Transverse colon (tissue), 4 donors: ENCODE data around the gene CCL15. TPM values are rescaled to one million over a fixed set of nuclear protein-coding genes. Genes with fewer than 3 reads are reported as not detected.
A peak's percentile ranks its signal among the peaks of the same experiment; 100 is the strongest.

Experiments
- DNase-seq: peaks from one replicate; pipeline ENCODE4 v3.0.0-alpha.2; 2019
- H3K27ac ChIP-seq, 4 donors: fragments of 200-600 bp; sonication (generic); 2 replicates each; pipeline ENCODE4 v1.5.1; 2016 to 2018; ENCODE audit warnings: inconsistent platforms in 4 of 4
- H3K27me3 ChIP-seq: fragments of 200-600 bp; sonication (generic); 2 replicates; pipeline ENCODE4 v1.5.1; 2017; ENCODE audit warnings: inconsistent platforms
- H3K36me3 ChIP-seq, 4 donors: fragments of 200-600 bp; sonication (generic); 2 replicates each; pipeline ENCODE4 v1.5.1; 2017 to 2019; ENCODE audit warnings: inconsistent platforms in 4 of 4
- H3K4me1 ChIP-seq, 4 donors: fragments of 200-600 bp; sonication (generic); 2 replicates each; pipeline ENCODE4 v1.5.1; 2017 to 2020; ENCODE audit warnings: inconsistent platforms in 4 of 4
- H3K4me3 ChIP-seq, 4 donors: fragments of 200-600 bp; sonication (generic); 1 replicate in 1 of 4; 2 replicates in 3 of 4; pipeline versions ENCODE4 v1.5.1 to v1.6.1; 2017 to 2019; ENCODE audit warnings: inconsistent platforms in 4 of 4
- H3K9me3 ChIP-seq, 2 donors: fragments of 200-600 bp; sonication (generic); 2 replicates each; pipeline ENCODE4 v1.5.1; 2017 to 2019; ENCODE audit warnings: inconsistent platforms in 2 of 2
- CTCF ChIP-seq, 5 experiments: fragments of 200-600 bp in 3 of 5; fragments of 450-650 bp in 2 of 5; sonication (generic) in 3 of 5; IDR thresholded peaks; 1 replicate in 2 of 5; 2 replicates in 3 of 5; pipeline ENCODE4 v1.5.1; 2016 to 2017; ENCODE audit warnings: antibody characterized with exemption in 5 of 5, inconsistent platforms in 3 of 5, mild to moderate bottlenecking in 2 of 5, moderate library complexity in 1 of 5
- EP300 ChIP-seq: sonication (generic); formaldehyde crosslinking; IDR thresholded peaks from one replicate; pipeline ENCODE4 v1.6.1; 2017; ENCODE audit warnings: antibody characterized with exemption, low read depth
- POLR2A ChIP-seq: fragments of 450-650 bp; IDR thresholded peaks from one replicate; pipeline ENCODE4 v1.6.1; 2016; ENCODE audit warnings: antibody characterized with exemption, mild to moderate bottlenecking, moderate library complexity
- POLR2AphosphoS5 ChIP-seq, 3 donors: sonication (generic); formaldehyde crosslinking; IDR thresholded peaks; one replicate each; pipeline ENCODE4 v1.6.1; 2016; ENCODE audit warnings: antibody characterized with exemption in 3 of 3
- WGBS, 2 donors: methylation state at CpG; one replicate each; pipeline ENCODE4 v1.1.5; 2018; ENCODE audit warnings: low coverage in 1 of 2; 5-methylcytosine and 5-hydroxymethylcytosine counted together
- in situ Hi-C, 4 donors: fragments of 200-750 bp; cut with MboI; loops; one replicate each; pipeline versions ENCODE4 v1.15.0 to v1.15.1; 2017; ENCODE audit warnings: low sequenced_read_pairs in 3 of 4, low pct_ligation_motif_present in 1 of 4, low pct_unique_long_range_greater_than_20kb in 1 of 4
- intact Hi-C: fragments of 100-400 bp; cut with DNase I; formaldehyde crosslinking; loops from one replicate; pipeline ENCODE4 v1.15.1; 2023; ENCODE audit warnings: low total_unique reads
- total RNA-seq, 4 donors: library from RNA; depleted of rRNA; stranded (reverse); fragments of >200 nt; gene quantifications; one replicate each; pipeline ENCODE4 v1.1.0, GENCODE V29; 2016

The CCL15 gene
- total RNA-seq, 4 donors from 2014 or later = 6.8 to 68.8 (median 31.5) TPM

- in situ Hi-C loops = loop anchor here in 3 of 4 donors (5.0 to 25.0 kb wide), 3 partner anchors 169 to 514 kb away; partner anchors contain the start of gene ZNHIT3 (in 2 of the 3)
- WGBS, 2 donors = 28 to 76% methylated on average over 2 to 4 of the region's 4 CpGs
- Histone ChIP-seq H3K4me1 (peaks cover 2 to 26% (median 18%) of the 10 kb centered on the region in 4 donors), H3K36me3 (no peaks in the 10 kb centered on the region), H3K27me3 (no peaks in the 10 kb centered on the region), H3K9me3 (no peaks in the 10 kb centered on the region), H3K4me3 (no peak overlapping the region), H3K27ac (peak overlapping the region in 3 of 4 donors; percentile 1 to 47 (median 29))
- intact Hi-C loops = loop anchor here (5.0 kb wide), 1 partner anchor 509 kb away; no protein-coding TSS in a partner anchor
- no peak for TF ChIP-seq POLR2AphosphoS5 (IDR thresholded peaks at IDR 0.05)
- TF ChIP-seq POLR2A = no peak
- TF ChIP-seq CTCF (IDR thresholded peaks at IDR 0.05) = no peak
- TF ChIP-seq EP300 = no peak
- DNase-seq = no peak
Measured at GRCh38 chr17:35972945-35973332, 28.4 kb downstream of the CCL15 start.

- no peak overlapping the region for H3K4me3 ChIP-seq
- no peaks in the 10 kb centered on the region for H3K36me3 ChIP-seq
- intact Hi-C loops = loop anchor here (5.0 kb wide), 1 partner anchor 510 kb away; no protein-coding TSS in a partner anchor
- in situ Hi-C loops = loop anchor here in 3 of 4 donors (5.0 to 25.0 kb wide), 3 partner anchors 170 to 515 kb away; partner anchors contain the start of gene ZNHIT3 (in 2 of the 3)
- DNase-seq = no peak
- peaks cover 2 to 26% (median 18%) of the 10 kb centered on the region in 4 donors for H3K4me1 ChIP-seq
- TF ChIP-seq POLR2A = no peak
- TF ChIP-seq CTCF (IDR thresholded peaks at IDR 0.05) = no peak
- no peak for TF ChIP-seq EP300
- no peak for TF ChIP-seq POLR2AphosphoS5 (IDR thresholded peaks at IDR 0.05)
- H3K9me3 ChIP-seq = no peaks in the 10 kb centered on the region
- 61% methylated on average over 6 of the region's 6 CpGs; no CpG with 5 or more reads in 1 of the 2 donors for WGBS, 2 donors
- peak overlapping the region in 1 of 4 donors; percentile 29 for H3K27ac ChIP-seq
- no peaks in the 10 kb centered on the region for H3K27me3 ChIP-seq
Measured at GRCh38 chr17:35972535-35972934, 28.8 kb downstream of the CCL15 start.

GRCh38 chr17:35972066-35972465, 29.3 kb downstream of the CCL15 start:
- Histone ChIP-seq H3K27ac (no peak overlapping the region), H3K27me3 (no peaks in the 10 kb centered on the region), H3K9me3 (no peaks in the 10 kb centered on the region), H3K4me1 (peaks cover 2 to 26% (median 18%) of the 10 kb centered on the region in 4 donors), H3K4me3 (no peak overlapping the region), H3K36me3 (no peaks in the 10 kb centered on the region)
- in situ Hi-C loops = loop anchor here in 3 of 4 donors (5.0 to 25.0 kb wide), 3 partner anchors 170 to 515 kb away; partner anchors contain the start of gene ZNHIT3 (in 2 of the 3)
- TF ChIP-seq POLR2A = no peak
- TF ChIP-seq POLR2AphosphoS5 (IDR thresholded peaks at IDR 0.05) = no peak
- no peak for TF ChIP-seq CTCF (IDR thresholded peaks at IDR 0.05)
- TF ChIP-seq EP300 = no peak
- intact Hi-C loops = loop anchor here (5.0 kb wide), 1 partner anchor 510 kb away; no protein-coding TSS in a partner anchor
- WGBS, 2 donors = 88% methylated on average over 1 of the region's 1 CpG; no CpG with 5 or more reads in 1 of the 2 donors
- DNase-seq = no peak

- intact Hi-C loops (loop anchor here (5.0 kb wide), 1 partner anchor 513 kb away; no protein-coding TSS in a partner anchor), in situ Hi-C loops (loop anchor here (5.0 to 25.0 kb wide), 4 partner anchors 173 to 518 kb away; partner anchors contain the start of gene ZNHIT3 (in 2 of the 4))
- Histone ChIP-seq H3K27me3 (no peaks in the 10 kb centered on the region), H3K4me3 (no peak overlapping the region), H3K36me3 (no peaks in the 10 kb centered on the region), H3K4me1 (peaks cover 0 to 22% (median 16%) of the 10 kb centered on the region in 4 donors), H3K27ac (peak overlapping the region in 1 of 4 donors; percentile 44), H3K9me3 (no peaks in the 10 kb centered on the region)
- TF ChIP-seq POLR2A (no peak), CTCF (IDR thresholded peaks at IDR 0.05) (peak; percentile 71 to 90 (median 81)), POLR2AphosphoS5 (IDR thresholded peaks at IDR 0.05) (no peak), EP300 (no peak)
- peak; percentile 87 for DNase-seq
- 14 to 24% methylated on average over 3 to 8 of the region's 8 CpGs for WGBS, 2 donors
Measured at GRCh38 chr17:35969558-35970380, 31.6 kb downstream of the CCL15 start.
